Right renal cortex interstitium (tissue), 3 donors: ENCODE results near the gene ZNF107. TPM values are rescaled to one million over a fixed set of nuclear protein-coding genes. Genes with fewer than 3 reads are reported as not detected.
"Not testable (repeated sequence)": the region's sequence is repeated elsewhere in the genome, so short reads cannot be mapped to it uniquely, and the experiment has no call there.

Experiments
- DNase-seq, 3 donors: peaks; one replicate each; pipeline ENCODE4 v3.0.0-alpha.2; 2013; ENCODE audit warnings: low read depth in 3 of 3, low spot score in 2 of 3
- polyA plus RNA-seq, 3 donors: library from polyadenylated mRNA; unstranded; fragments of 120-200 nt; gene quantifications; one replicate each; pipeline ENCODE4 v1.2.1, GENCODE V29; 2013; ENCODE audit not compliant: insufficient read length in 3 of 3

Gene ZNF107
- polyA plus RNA-seq, 3 donors: 10.1 to 13.9 (median 11.3) TPM

DNA sequence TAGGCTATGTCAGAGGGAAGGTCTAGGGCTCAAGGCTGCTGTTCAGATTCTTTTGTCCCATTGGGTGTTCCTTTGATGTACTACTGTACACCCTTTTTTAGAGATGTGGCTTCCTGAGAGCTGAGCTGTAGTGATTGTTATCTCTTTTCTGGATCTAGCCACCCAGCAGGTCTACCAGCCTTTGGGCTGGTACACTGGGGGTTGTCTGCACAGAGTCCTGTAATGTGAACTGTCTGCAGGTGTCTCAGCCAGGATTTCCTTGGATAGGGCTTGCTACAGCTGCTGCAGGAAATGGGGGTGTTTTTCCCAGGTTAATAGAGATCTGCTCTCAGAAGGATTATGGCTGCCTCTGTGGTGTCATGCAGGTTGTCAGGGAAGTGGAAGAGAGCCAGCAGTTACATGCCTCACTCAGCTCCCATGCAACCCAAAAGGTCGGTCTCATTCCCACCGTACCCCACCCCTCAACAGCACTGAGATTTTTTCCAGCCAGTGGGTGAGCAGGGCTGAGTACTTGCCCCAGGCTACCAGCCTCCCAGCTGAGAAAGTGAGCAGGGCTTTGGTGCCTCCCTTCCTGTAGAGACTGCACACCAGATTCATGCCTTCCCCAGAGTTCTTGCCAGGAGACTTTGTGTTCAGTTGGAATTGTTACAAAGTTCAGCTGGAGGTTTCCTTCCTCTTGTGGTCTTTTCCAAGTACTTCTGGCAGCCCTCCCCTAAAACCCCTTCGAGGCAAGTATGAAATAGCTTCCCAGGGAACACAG is 63.3 kb downstream of the ZNF107 start:
- no peak for DNase-seq

DNA sequence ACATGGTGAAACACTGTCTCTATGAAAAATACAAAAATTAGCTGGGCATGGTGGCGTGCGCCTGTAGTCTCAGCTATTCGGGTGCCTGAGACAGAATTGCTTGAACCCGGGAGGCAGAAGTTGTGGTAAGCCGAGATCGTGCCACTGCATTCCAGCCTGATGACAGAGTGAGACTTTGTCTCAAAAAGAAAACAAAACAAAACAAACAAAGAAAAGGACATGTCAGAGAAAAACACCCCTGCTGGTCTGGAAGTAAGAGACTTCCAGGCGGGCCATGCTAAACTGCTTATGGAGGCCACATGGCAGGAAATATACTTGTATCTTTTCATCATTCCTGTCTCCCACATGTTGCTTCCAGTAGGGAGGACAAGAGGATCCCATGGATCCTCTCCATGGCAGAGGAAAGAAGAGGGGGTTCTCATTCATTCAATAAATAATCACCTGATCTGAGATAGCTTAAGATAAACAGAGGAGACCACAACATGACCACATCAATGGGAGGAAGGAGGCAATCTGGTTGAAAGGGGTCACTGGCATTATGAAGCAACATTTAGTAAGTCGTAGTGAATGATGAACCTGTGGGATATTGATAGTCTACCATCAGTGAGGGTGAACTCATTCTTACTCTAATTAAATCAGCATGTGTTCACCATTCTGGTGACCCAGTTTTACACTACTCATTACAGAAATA is 67.8 kb downstream of the ZNF107 start:
- DNase-seq: no peak

DNA sequence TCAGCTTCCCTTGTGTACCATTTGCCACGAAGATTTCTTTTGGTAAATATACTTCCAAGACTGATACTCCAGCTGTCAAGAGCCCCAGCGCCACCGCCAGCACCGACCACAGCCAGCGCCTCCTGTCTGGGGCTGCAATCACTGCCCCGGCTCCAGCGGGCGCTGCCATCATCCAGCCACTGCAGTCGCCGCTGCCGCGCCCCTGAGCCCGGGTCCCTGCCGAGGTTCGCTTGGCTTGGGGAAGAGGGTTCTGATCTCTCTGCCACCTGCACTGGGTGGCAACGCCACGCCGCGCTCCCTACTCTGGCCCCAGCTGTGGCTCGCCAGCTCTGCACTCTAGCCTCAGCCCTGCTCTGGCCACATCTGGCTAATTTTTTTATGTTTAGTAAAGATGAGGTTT is 70.6 kb downstream of the ZNF107 start:
- no peak for DNase-seq

DNA sequence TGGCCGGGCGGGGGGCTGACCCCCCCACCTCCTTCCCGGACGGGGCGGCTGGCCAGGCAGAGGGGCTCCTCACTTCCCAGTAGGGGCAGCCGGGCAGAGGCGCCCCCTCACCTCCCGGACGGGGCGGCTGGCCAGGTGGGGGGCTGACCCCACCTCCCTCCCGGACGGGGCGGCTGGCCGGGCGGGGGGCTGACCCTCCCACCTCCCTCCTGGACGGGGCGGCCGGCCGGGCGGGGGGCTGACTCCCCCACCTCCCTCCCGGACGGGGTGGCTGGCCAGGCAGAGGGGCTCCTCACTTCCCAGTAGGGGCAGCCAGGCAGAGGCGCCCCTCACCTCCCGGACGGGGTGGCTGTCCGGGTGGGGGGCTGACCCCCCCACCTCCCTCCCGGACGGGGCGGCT is 72.5 kb downstream of the ZNF107 start:
- DNase-seq: not testable (repeated sequence)

DNA sequence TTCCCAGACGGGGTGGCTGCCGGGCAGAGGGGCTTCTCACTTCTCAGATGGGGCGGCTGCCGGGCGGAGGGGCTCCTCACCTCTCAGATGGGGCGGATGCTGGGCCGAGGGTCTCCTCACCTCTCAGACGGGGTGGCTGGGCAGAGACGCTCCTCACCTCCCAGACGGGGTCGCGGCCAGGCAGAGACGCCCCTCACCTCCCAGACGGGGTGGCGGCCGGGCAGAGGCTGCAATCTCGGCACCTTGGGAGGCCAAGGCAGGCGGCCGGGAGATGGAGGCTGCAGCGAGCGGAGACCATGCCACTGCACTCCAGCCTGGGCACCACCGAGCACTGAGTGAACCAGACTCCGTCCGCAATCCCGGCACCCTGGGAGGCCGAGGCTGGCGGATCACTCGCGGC is 73.0 kb downstream of the ZNF107 start:
- not testable (repeated sequence) for DNase-seq

DNA sequence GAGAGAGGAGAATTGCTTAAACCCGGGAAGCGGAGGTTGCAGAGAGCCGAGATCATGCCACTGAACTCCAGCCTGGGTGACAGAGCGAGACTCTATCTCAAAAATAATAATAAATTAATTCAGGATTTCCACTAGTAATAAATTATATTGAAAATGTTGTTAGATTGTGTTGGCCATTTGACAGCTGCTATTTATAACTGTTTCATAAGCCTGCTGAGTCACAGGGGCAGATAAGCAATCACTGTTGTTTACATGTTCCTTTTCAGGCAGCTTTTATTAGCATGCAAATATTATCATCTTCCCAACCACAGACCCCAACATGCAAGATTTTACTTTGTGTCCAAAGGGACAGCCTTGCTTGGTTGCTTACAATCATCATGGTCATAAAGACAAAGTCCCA is 78.7 kb downstream of the ZNF107 start:
- DNase-seq: no peak

DNA sequence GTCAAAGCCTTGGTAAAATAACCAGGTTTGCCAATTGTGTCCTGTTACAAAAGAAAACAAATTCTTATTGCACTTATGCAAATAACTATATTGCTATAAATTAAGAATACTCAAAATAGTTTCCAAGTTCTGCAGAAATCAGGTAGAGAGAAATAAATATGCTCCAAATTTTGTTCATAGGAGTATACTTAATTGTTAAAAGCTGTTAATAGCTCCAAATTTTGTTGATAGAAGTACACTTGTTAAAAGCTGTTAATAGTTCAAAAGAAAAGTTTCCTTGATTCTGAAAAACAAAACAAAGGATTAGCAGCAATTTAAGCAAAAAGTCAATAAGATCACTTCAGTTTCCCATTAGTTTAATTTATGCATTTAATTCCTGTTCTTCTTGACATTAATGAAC is 81.9 kb downstream of the ZNF107 start:
- DNase-seq: no peak

DNA sequence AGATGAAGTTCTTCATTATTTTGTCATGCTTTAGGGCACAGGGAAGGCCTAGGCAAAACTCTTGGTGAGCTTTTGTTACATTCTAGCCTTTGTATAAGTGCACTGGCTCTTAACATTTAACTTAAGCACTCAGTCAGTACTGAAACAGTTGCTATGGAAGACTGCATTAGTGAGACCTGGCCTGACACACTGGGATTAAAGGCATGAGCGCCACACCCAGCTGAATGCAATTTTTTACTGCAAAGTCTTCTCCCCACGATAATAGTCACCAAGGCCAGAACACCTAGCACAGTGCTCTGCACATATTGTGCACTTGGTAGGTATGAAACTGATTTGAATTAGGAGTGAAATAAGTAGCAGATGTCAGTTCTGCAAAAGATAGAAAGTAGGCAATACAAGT is 87.1 kb downstream of the ZNF107 start:
- no peak for DNase-seq

DNA sequence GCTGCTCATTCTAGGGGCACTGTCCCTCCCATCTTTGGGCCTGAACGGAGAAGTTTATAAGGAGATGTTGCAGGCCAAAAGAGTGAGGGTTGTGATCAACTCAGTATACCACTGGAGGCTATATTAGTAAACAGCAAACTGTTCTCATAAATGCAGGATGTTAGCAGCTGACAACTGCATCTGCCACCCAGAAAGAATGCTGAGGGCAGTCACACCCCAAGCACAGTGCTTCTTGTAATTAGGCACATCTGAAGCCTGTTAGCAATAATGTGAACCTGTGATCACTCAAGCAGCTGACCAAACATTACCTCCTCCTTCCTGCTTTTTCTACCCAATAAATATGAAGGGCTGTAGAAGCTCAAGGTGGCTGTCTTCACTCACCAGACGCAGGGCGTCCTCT is 89.9 kb downstream of the ZNF107 start:
- no peak for DNase-seq

DNA sequence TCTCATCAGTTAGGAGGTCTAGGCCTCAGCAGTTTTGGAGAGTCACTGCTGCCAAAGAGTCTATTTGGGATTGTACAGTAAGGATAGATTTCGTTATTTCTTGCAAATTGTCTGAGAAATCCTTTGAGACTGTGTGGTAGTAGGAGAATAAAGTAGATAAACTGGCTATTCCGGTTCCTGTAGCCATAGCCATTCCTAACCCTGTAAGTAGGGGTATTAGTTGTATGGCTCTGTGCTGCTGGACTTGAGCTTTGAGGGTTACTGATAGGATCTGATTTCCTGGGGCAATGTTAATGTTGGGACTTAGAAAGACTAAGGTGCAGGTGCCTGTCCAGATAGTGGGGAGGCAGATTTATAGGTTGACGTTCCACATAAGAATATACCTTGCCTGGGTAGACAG is 92.2 kb downstream of the ZNF107 start:
- DNase-seq: no peak

Other genes starting within 250 kb of the ZNF107 start
- gene ZNF680, start 103.1 kb upstream of the ZNF107 start, polyA plus RNA-seq: 10 to 100 TPM; 18.1 to 19.4 (median 19.2) TPM
- gene ZNF138, start 128.3 kb downstream of the ZNF107 start, polyA plus RNA-seq: 10 to 100 TPM; 15.8 to 23.2 (median 18.2) TPM
- 10 to 100 TPM in 2 of 3 donors, 1 to 10 TPM in 1; 9.4 to 10.6 (median 10.5) TPM for gene ZNF273, start 237.1 kb downstream of the ZNF107 start, polyA plus RNA-seq